H1 (cell line): ENCODE data around the gene CLDN14. TPM values are rescaled to one million over a fixed set of nuclear protein-coding genes. Genes with fewer than 3 reads are reported as not detected.
A peak's percentile ranks its signal among the peaks of the same experiment; 100 is the strongest.

Experiments
- RAD21 ChIP-seq, 2 experiments: IDR thresholded peaks in 1 of 2; conservative IDR thresholded peaks in 1 of 2; 2 replicates each; pipeline ENCODE4 v1.6.1; 2011; ENCODE audit warnings: low read depth in 2 of 2, low read length in 2 of 2, improper control_type of control experiment in 1 of 2, inconsistent platforms in 1 of 2, mild to moderate bottlenecking in 1 of 2, moderate library complexity in 1 of 2
- SRF ChIP-seq: IDR thresholded peaks from 2 replicates; pipeline ENCODE4 v1.6.1; 2011; ENCODE audit warnings: mild to moderate bottlenecking, low read depth, low read length, moderate library complexity
- polyA plus RNA-seq, 7 experiments: library from polyadenylated mRNA; depleted of rRNA in 3 of 7; stranded (reverse) in 5 of 7; unstranded in 2 of 7; fragments of >200 nt in 5 of 7; fragments of 200-250 nt in 2 of 7; gene quantifications; 1 replicate in 5 of 7; 2 replicates in 1 of 7; 4 replicates in 1 of 7; pipeline versions ENCODE4 v1.2.1 to v1.2.3, GENCODE V29; 2011 to 2013; ENCODE audit warnings: missing spikeins in 2 of 7, mixed read lengths in 2 of 7
- total RNA-seq: library from RNA; stranded (reverse); fragmentation: NEBNext Ultra II Directional; extraction: Animal tissue kit (Norgen Biotek cat#: 25700); gene quantifications from 2 replicates; pipeline ENCODE4 v1.2.1, GENCODE V29; 2021

Gene CLDN14
- total and polyA plus RNA-seq, 2 of the 8 experiments (the other 6 are each of a cell fraction or from before 2014, with no cell fraction given): 0.08 TPM; not detected in 1

DNA sequence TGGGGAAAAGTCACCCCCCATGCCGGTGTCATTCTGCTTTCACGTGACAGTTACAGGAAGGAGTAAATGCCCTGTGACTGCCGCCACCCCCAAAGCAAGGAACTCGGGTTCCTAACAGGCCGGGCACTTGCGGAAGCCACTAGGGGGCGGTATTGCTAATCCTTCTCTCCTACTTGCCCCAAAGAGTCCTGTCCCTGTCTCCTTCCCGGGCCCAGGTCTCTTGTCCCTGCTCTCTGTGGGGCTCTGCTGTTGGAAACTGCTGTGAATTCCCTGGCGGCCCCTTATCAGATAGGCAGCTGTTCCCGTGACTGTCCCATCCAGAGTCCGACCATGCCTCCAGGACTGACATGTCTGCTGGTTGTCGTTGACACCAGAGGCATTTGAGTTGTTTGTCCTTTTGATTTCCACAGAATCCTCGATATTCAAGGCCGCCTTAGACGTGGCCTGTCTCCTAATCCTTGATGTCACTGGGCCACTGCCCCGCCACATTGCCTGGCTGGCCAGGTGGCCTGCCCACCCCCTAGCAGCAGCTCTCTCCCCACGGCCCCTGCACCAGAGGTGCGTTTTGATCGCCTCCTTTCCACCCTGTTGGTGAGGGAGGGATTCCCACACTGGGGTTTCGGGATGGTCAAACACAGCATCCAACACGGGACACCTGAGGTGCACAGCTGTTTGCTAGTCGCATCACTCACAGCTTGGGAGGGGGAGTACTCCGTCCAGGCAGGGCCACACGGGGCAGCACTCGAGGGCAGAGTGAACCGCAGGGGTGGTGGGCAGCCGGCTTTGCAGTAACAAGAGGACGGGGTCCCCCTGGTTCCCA lies 57.4 kb downstream of the CLDN14 start (continued):
- TF ChIP-seq SRF (no peak), RAD21 (IDR thresholded peaks at IDR 0.05 in 1 of 2, conservative IDR thresholded peaks at IDR 0.05 in 1 of 2; ENCODE audit: low read depth in 2 of 2, low read length in 2 of 2) (peak; percentile 75 to 78)
